AG10803 (cell line): Measurements from ENCODE around the gene ARHGEF40.

ENCODE experiments used
- DNase-seq: peaks from one replicate; pipeline ENCODE4 v3.0.0; 2010; ENCODE audit warnings: low read depth
- H3K4me3 ChIP-seq: 2 replicates; pipeline ENCODE4 v1.5.1; 2011; ENCODE audit warnings: mild to moderate bottlenecking, low read length, control low read depth
- TF ChIP-seq, protein P1 (sequence below): conservative IDR thresholded peaks from 2 replicates; pipeline ENCODE4 v1.5.1; 2011; ENCODE audit warnings: mild to moderate bottlenecking, low read length, control low read depth, inconsistent platforms

Gene ARHGEF40

GRCh38 chr14:21033133-21033698, 36.9 kb upstream of the ARHGEF40 start:
- H3K4me3 ChIP-seq, result no peak overlapping the region
- TF ChIP-seq, protein P1, sequence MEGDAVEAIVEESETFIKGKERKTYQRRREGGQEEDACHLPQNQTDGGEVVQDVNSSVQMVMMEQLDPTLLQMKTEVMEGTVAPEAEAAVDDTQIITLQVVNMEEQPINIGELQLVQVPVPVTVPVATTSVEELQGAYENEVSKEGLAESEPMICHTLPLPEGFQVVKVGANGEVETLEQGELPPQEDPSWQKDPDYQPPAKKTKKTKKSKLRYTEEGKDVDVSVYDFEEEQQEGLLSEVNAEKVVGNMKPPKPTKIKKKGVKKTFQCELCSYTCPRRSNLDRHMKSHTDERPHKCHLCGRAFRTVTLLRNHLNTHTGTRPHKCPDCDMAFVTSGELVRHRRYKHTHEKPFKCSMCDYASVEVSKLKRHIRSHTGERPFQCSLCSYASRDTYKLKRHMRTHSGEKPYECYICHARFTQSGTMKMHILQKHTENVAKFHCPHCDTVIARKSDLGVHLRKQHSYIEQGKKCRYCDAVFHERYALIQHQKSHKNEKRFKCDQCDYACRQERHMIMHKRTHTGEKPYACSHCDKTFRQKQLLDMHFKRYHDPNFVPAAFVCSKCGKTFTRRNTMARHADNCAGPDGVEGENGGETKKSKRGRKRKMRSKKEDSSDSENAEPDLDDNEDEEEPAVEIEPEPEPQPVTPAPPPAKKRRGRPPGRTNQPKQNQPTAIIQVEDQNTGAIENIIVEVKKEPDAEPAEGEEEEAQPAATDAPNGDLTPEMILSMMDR, result no peak
- no peak for DNase-seq

DNA sequence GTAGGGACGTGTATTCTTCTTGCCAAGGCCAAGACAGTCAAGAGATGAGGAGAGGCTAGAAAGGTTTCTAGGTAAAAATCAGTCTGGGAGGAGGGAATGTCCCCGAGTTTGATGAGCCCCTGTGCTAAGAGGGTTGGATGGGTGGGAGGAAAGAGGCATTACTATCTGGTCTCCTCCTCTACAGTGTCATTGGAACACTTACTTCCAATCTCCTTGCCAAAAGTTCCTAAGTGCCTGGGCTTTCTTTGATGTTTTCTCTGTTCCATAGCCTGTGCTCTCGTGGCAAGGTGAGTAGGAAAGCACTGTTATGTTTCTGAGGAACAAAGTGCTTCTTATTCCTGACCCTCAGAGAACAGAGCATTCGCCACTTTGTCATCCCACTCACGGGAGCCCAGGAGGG, 35.4 kb upstream of the ARHGEF40 start, which contains the start of gene RNASE13:
Gene RNASE13, minus strand, starts transcription at position 101 of the 400 bp plus-strand sequence. CDS start 519 bp downstream, outside the sequence.
- no peak within 1 kb of the TSS for H3K4me3 ChIP-seq
- no peak for DNase-seq
- TF ChIP-seq, protein P1, result no peak

DNA sequence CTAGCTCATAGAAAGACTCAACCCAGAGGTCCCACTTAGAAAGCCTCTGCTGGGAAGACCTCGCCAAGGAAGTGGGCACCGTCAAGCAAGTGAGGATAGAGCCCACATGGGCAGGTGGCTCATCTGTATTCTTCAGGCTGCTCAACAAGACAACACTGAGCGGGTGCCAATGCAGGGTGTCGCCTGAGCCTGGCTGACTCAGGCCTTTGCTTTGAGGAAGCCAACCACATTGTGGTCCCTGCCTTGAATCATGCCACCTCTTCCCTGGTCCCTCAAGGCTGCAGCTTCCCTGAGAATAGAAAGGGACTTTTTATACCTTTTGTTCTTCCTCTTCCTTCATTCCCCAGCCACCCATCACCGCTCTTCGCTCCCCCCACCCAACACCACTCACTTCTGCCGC, 33.4 kb upstream of the ARHGEF40 start:
- TF ChIP-seq, protein P1, result no peak
- DNase-seq, result no peak

GRCh38 chr14:21037156-21037555, 32.9 kb upstream of the ARHGEF40 start:
- no peak for DNase-seq
- H3K4me3 ChIP-seq, result no peak overlapping the region
- TF ChIP-seq, protein P1, result no peak

More for the DNA sequence above, 33.4 kb upstream of the ARHGEF40 start:
- H3K4me3 ChIP-seq, result no peak overlapping the region

DNA sequence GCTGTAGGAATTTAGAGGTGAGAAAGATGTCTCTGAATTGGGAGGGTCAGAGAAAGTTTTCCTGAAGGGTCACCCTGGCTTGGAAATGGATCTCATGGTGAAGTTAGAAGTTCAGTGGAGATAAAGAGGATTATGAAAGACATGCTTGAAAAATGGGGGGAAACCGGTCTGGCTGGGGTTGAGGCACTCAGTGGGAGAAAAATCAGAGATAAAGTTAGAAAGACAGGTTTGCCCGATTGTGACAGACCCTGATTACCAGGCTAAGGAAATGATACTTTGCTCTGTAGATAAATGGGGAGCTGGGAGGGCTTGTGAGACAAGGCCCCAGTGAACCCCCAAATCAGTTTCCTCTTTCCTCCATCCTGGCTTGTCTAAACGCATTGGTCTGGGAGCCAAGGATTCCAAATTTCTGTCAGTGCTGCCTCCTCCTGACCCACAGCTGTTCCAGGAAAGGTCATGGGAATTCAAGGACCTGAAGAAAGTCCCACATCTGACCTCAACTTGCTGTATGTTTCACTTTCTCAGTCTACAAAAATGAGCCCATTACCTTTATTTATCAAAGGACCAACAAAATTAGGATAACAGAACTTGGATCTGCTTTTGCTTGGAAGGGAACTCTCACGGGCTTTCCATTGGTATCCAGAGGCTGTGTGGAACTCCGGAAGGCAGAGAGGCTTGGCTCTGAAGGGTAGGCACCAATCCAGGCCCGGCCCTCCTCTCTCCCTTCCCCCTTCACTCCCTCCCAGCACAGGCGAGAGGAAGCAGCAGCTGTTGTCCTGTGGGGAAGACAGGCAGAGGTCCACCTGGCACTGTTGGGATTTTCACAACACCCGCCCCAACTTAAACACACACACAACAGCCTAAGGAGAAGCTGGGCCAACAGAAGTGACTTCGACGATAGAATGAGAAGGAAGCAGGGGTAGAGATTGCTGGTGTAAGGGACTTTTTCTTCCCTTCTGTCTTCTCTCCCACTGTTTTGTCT, 31.4 kb upstream of the ARHGEF40 start:
- peak; percentile 89 for DNase-seq
- TF ChIP-seq, protein P1, result no peak

DNA sequence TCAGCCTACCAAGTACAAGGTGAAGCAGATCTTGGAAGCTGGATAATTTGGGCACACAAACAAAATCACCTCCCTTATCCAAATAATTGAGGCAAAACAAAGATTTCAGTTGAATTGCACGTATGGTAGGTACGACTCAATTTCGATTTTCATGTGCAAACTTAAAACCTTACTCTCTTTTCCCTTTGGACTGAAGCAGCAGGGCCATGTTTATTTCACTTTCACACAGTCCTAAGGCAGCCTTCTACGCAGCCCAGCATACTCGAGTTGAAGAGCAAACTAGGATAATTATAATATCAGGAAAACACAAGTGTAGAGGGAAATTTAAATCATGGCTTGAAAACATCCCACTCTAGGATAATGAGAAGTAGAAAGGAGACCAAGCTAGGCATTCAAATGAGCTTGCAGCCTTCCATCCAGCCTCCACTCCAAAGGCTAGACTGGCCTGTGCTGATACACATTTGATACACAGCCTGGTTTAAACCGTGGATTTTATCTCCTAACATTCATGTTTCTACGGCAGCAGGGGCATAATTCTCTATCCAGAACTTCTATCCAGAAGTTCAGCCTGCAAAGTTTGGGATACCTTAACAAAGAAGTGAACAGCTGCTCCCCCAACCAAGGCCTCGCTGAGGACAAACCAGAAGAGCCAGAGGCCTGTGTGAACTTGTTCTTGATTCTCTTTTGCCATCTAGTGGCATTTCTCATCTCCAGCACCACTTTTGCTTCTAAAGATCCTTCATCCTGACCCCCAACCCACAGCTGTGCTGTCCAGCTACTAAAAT, 30.3 kb upstream of the ARHGEF40 start:
- no peak overlapping the region for H3K4me3 ChIP-seq
- DNase-seq, result peak; percentile 74
- TF ChIP-seq, protein P1, result peak; percentile 80

More for the DNA sequence above, 31.4 kb upstream of the ARHGEF40 start:
- peak overlapping the region; percentile 15; the same call in 1 of the 2 replicates for H3K4me3 ChIP-seq
